ENCODE measurements around the gene SPINK7.

- TF ChIP-seq TAF1 (IDR thresholded peaks at IDR 0.05; ENCODE audit: borderline replicate concordance, low read depth, low read length) (no peak), POLR2AphosphoS5 (IDR thresholded peaks at IDR 0.05; ENCODE audit: low read depth, low read length) (no peak)
These were observed 41.4 kb downstream of the SPINK7 start for GRCh38 chr5:148353634-148354033.
